ENCODE data around the gene WASF2.
"Not testable (repeated sequence)": the region's sequence is repeated elsewhere in the genome, so short reads cannot be mapped to it uniquely, and the experiment has no call there.

- TF ChIP-seq ATF3 (CRISPR knock-in tag; conservative IDR thresholded peaks at IDR 0.05); MAX (CRISPR knock-in tag; IDR thresholded peaks at IDR 0.05): not testable (repeated sequence)
Measured at GRCh38 chr1:27458521-27458920, 31.4 kb downstream of the WASF2 start.

All from WTC11 (cell line).